H1 (cell line): ENCODE measurements around the gene EPB41L1. TPM values are rescaled to one million over a fixed set of nuclear protein-coding genes. Genes with fewer than 3 reads are reported as not detected.

Experiments
- CTCF ChIA-PET: fragments of 300-600 bp; sonication (Branson Sonifier 250); formaldehyde crosslinking; loops from one replicate; lab custom pipeline; 2021; ENCODE audit not compliant: partially characterized antibody; lab: Charles Lee
- POLR2A ChIA-PET: fragments of 300-600 bp; sonication (Branson Sonifier 250); formaldehyde crosslinking; loops from one replicate; lab custom pipeline; 2021; ENCODE audit warnings: inconsistent platforms; ENCODE audit not compliant: partially characterized antibody; lab: Charles Lee
- DNase-seq, 2 experiments: peaks; one replicate each; pipeline versions ENCODE4 v3.0.0 to v3.0.0-alpha.2; 2010 to 2022; ENCODE audit warnings: low spot score in 2 of 2, low read depth in 1 of 2, mixed read lengths in 1 of 2
- FAIRE-seq: peaks from 2 replicates; lab custom pipeline; 2011; peaks lifted over from hg19 to GRCh38; lab: Jason Lieb, UNC
- H2AFZ ChIP-seq: 2 replicates; pipeline ENCODE4 v1.8.1; 2012; ENCODE audit warnings: low read length, inconsistent platforms
- H2AK5ac ChIP-seq: 2 replicates; pipeline ENCODE4 v1.6.1; 2013; ENCODE audit warnings: low read depth, low read length
- H2BK120ac ChIP-seq: replicated peaks from 2 replicates; pipeline ENCODE3; 2013; ENCODE audit warnings: low read depth, low read length, inconsistent platforms
- H2BK12ac ChIP-seq: 2 replicates; pipeline ENCODE4 v1.6.1; 2013; ENCODE audit warnings: low read depth, low read length
- H2BK15ac ChIP-seq: 2 replicates; pipeline ENCODE4 v1.6.1; 2013; ENCODE audit warnings: low read length
- H2BK20ac ChIP-seq: 2 replicates; pipeline ENCODE4 v1.6.1; 2013; ENCODE audit warnings: low read length
- H2BK5ac ChIP-seq: 2 replicates; pipeline ENCODE4 v1.6.1; 2013; ENCODE audit warnings: low read depth, low read length
- H3K14ac ChIP-seq: 2 replicates; pipeline ENCODE4 v1.6.1; 2013; ENCODE audit warnings: inconsistent platforms; ENCODE audit not compliant: insufficient read length
- H3K18ac ChIP-seq: 2 replicates; pipeline ENCODE4 v1.6.1; 2013; ENCODE audit warnings: low read length; ENCODE audit errors: extremely low read depth
- H3K23ac ChIP-seq: 2 replicates; pipeline ENCODE4 v1.6.1; 2013; ENCODE audit warnings: inconsistent platforms; ENCODE audit not compliant: insufficient read length
- H3K23me2 ChIP-seq: 2 replicates; pipeline ENCODE4 v1.6.1; 2013; ENCODE audit warnings: low read depth, low read length
- H3K27ac ChIP-seq: 2 replicates; pipeline ENCODE4 v1.6.1; 2011; ENCODE audit warnings: low read depth, low read length, inconsistent platforms
- H3K27me3 ChIP-seq, 4 experiments: replicated peaks in 1 of 4; 1 replicate in 1 of 4; 2 replicates in 3 of 4; pipeline versions ENCODE4 v1.6.1 to v1.8.1; 2011 to 2013; ENCODE audit warnings: low read length in 3 of 4, mild to moderate bottlenecking in 3 of 4, inconsistent platforms in 2 of 4, mixed read lengths in 2 of 4, moderate library complexity in 1 of 4; ENCODE audit not compliant: control insufficient read depth in 3 of 4, insufficient read depth in 3 of 4; ENCODE audit errors: extremely low read depth in 1 of 4
- H3K36me3 ChIP-seq, 4 experiments: 2 replicates each; pipeline versions ENCODE4 v1.6.1 to v1.8.1; 2011 to 2013; ENCODE audit warnings: mild to moderate bottlenecking in 4 of 4, low read length in 3 of 4, moderate library complexity in 2 of 4, control low read depth in 1 of 4, inconsistent platforms in 1 of 4; ENCODE audit not compliant: insufficient read depth in 4 of 4, control insufficient read depth in 2 of 4
- H3K4ac ChIP-seq: replicated peaks from 2 replicates; pipeline ENCODE3; 2013; ENCODE audit warnings: low read length, low read depth, mixed read lengths, inconsistent platforms; ENCODE audit not compliant: insufficient read length
- H3K4me1 ChIP-seq, 4 experiments: replicated peaks in 1 of 4; 1 replicate in 1 of 4; 2 replicates in 3 of 4; pipeline versions ENCODE4 v1.6.1 to v1.8.1; 2011 to 2013; ENCODE audit warnings: low read length in 3 of 4, inconsistent platforms in 2 of 4, mixed read lengths in 1 of 4; ENCODE audit not compliant: insufficient read depth in 4 of 4, control insufficient read depth in 3 of 4
- H3K4me2 ChIP-seq, 2 experiments: 2 replicates each; pipeline versions ENCODE4 v1.6.1 to v1.8.1; 2011 to 2013; ENCODE audit warnings: low read depth in 2 of 2, low read length in 2 of 2, control low read depth in 1 of 2, inconsistent platforms in 1 of 2, mild to moderate bottlenecking in 1 of 2; ENCODE audit not compliant: insufficient read depth in 1 of 2
- H3K4me3 ChIP-seq, 4 experiments: fragments of 200-600, 300-600 bp in 1 of 4; sonication (generic), shearing (Covaris generic), sonication (Bioruptor Twin) in 1 of 4; 2 replicates each; pipeline versions ENCODE4 v1.5.1 to v1.8.1; 2011 to 2016; ENCODE audit warnings: low read length in 4 of 4, low read depth in 3 of 4, control low read depth in 2 of 4, inconsistent platforms in 2 of 4, mild to moderate bottlenecking in 2 of 4, mixed read lengths in 1 of 4, moderate library complexity in 1 of 4; ENCODE audit not compliant: insufficient read depth in 2 of 4; ENCODE audit errors: extremely low read depth in 1 of 4
- H3K56ac ChIP-seq: replicated peaks from 2 replicates; pipeline ENCODE3; 2013; ENCODE audit warnings: low read depth, mild to moderate bottlenecking, mixed read lengths, low read length, inconsistent platforms; ENCODE audit not compliant: insufficient read length
- H3K79me1 ChIP-seq: 2 replicates; pipeline ENCODE4 v1.6.1; 2013; ENCODE audit warnings: low read depth, low read length, control low read depth
- H3K79me2 ChIP-seq, 2 experiments: 2 replicates each; pipeline versions ENCODE4 v1.6.1 to v1.8.1; 2012 to 2013; ENCODE audit warnings: low read length in 2 of 2, mild to moderate bottlenecking in 2 of 2, inconsistent platforms in 1 of 2; ENCODE audit not compliant: insufficient read depth in 2 of 2, control insufficient read depth in 1 of 2
- H3K9ac ChIP-seq, 4 experiments: replicated peaks in 1 of 4; 1 replicate in 1 of 4; 2 replicates in 3 of 4; pipeline versions ENCODE4 v1.6.1 to v1.8.1; 2011 to 2013; ENCODE audit warnings: low read depth in 3 of 4, low read length in 3 of 4, control low read depth in 2 of 4, mild to moderate bottlenecking in 2 of 4, moderate library complexity in 2 of 4, inconsistent platforms in 1 of 4; ENCODE audit errors: extremely low read depth in 1 of 4
- H3K9me3 ChIP-seq, 2 experiments: 2 replicates each; pipeline versions ENCODE4 v1.6.1 to v1.8.1; 2012 to 2013; ENCODE audit warnings: mild to moderate bottlenecking in 2 of 2, moderate library complexity in 2 of 2, control low read depth in 1 of 2, inconsistent platforms in 1 of 2, low read depth in 1 of 2, low read length in 1 of 2, mixed read lengths in 1 of 2; ENCODE audit not compliant: insufficient read depth in 2 of 2
- H4K20me1 ChIP-seq, 2 experiments: replicated peaks in 1 of 2; 2 replicates each; pipeline versions ENCODE3 to v1.8.1; 2011 to 2013; ENCODE audit warnings: inconsistent platforms in 2 of 2, low read length in 2 of 2, mild to moderate bottlenecking in 1 of 2; ENCODE audit not compliant: insufficient read depth in 2 of 2, control insufficient read depth in 1 of 2
- H4K5ac ChIP-seq: 2 replicates; pipeline ENCODE4 v1.6.1; 2013; ENCODE audit warnings: low read length, low read depth, mixed read lengths, inconsistent platforms; ENCODE audit not compliant: insufficient read length
- H4K8ac ChIP-seq: 2 replicates; pipeline ENCODE4 v1.8.0; 2013; ENCODE audit warnings: mild to moderate bottlenecking, moderate library complexity, low read length, inconsistent platforms; ENCODE audit not compliant: insufficient read depth; ENCODE audit errors: extremely low read depth
- H4K91ac ChIP-seq: replicated peaks from 2 replicates; pipeline ENCODE3; 2013; ENCODE audit warnings: low read length, mixed read lengths, inconsistent platforms; ENCODE audit not compliant: insufficient read length
- ATF2 ChIP-seq: IDR thresholded peaks from 2 replicates; pipeline ENCODE4 v1.6.1; 2012; ENCODE audit warnings: low read length, inconsistent platforms
- CBX8 ChIP-seq: fragments of 300-800, 300-1000 bp; sonication (generic); IDR thresholded peaks from 2 replicates; pipeline ENCODE4 v1.7.1; 2016; ENCODE audit warnings: low read depth, low read length, borderline replicate concordance
- POLR2AphosphoS5 ChIP-seq: IDR thresholded peaks from 2 replicates; pipeline ENCODE4 v1.6.1; 2011; ENCODE audit warnings: low read depth, low read length
- RNF2 ChIP-seq: fragments of 200-900, 300-1000 bp; sonication (generic); IDR thresholded peaks from 2 replicates; pipeline ENCODE4 v1.7.1; 2016; ENCODE audit warnings: borderline replicate concordance, low read depth, mild to moderate bottlenecking, antibody characterized with exemption, low read length; ENCODE audit not compliant: poor library complexity, severe bottlenecking; ENCODE audit errors: missing control alignments
- SAP30 ChIP-seq: fragments of 300-600 bp; sonication (generic); IDR thresholded peaks from 2 replicates; pipeline ENCODE4 v1.7.1; 2012; ENCODE audit warnings: low read length, moderate library complexity, mild to moderate bottlenecking, inconsistent platforms; ENCODE audit not compliant: insufficient read depth, insufficient replicate concordance
- SIN3A ChIP-seq, 2 experiments: IDR thresholded peaks in 1 of 2; conservative IDR thresholded peaks in 1 of 2; 2 replicates each; pipeline ENCODE4 v1.6.1; 2011 to 2012; ENCODE audit warnings: low read length in 2 of 2, improper control_type of control experiment in 1 of 2, low read depth in 1 of 2, mild to moderate bottlenecking in 1 of 2
- SP1 ChIP-seq: IDR thresholded peaks from 2 replicates; pipeline ENCODE4 v1.6.1; 2011; ENCODE audit warnings: low read depth, low read length
- TCF12 ChIP-seq: IDR thresholded peaks from 2 replicates; pipeline ENCODE4 v1.6.1; 2011; ENCODE audit warnings: low read depth, mild to moderate bottlenecking, low read length
- TEAD4 ChIP-seq: IDR thresholded peaks from 2 replicates; pipeline ENCODE4 v1.6.1; 2012; ENCODE audit warnings: low read depth, low read length, inconsistent platforms, mixed read lengths
- WGBS, 2 experiments: shearing (Covaris generic) in 1 of 2; methylation state at CpG; one replicate each; pipeline versions ENCODE4 v1.1.6 to v1.1.7; 2013 to 2015; ENCODE audit warnings: low lambda C conversion rate in 2 of 2, mixed read lengths in 2 of 2, inconsistent platforms in 1 of 2, low coverage in 1 of 2, missing lambda C conversion rate in 1 of 2; ENCODE audit not compliant: insufficient replicate concordance in 2 of 2, insufficient coverage in 1 of 2, insufficient read length in 1 of 2; ENCODE audit errors: extremely low coverage in 1 of 2, missing lambda C conversion rate in 1 of 2; 5-methylcytosine and 5-hydroxymethylcytosine counted together
- polyA plus RNA-seq, 7 experiments: library from polyadenylated mRNA; depleted of rRNA in 3 of 7; stranded (reverse) in 5 of 7; unstranded in 2 of 7; fragments of >200 nt in 5 of 7; fragments of 200-250 nt in 2 of 7; gene quantifications; 1 replicate in 5 of 7; 2 replicates in 1 of 7; 4 replicates in 1 of 7; pipeline versions ENCODE4 v1.2.1 to v1.2.3, GENCODE V29; 2011 to 2013; ENCODE audit warnings: missing spikeins in 2 of 7, mixed read lengths in 2 of 7
- total RNA-seq: library from RNA; stranded (reverse); fragmentation: NEBNext Ultra II Directional; extraction: Animal tissue kit (Norgen Biotek cat#: 25700); gene quantifications from 2 replicates; pipeline ENCODE4 v1.2.1, GENCODE V29; 2021

The EPB41L1 gene
- total and polyA plus RNA-seq, 2 of the 8 experiments (the other 6 are each of a cell fraction or from before 2014, with no cell fraction given), result 14.8 to 36.0 TPM

GRCh38 chr20:36179170-36179945 is 24.8 kb downstream of the EPB41L1 start:
- no peak overlapping the region for H3K9ac ChIP-seq
- no peak overlapping the region for H2BK120ac ChIP-seq
- ChIA-PET POLR2A (no interaction called here), CTCF (interaction anchor here (1.6 to 2.8 kb wide), 4 partner anchors 18 to 189 kb away, joined by 4 to 10 read pairs (median 7); no protein-coding TSS in a partner anchor)
- no peaks in the 10 kb centered on the region for H3K23me2 ChIP-seq
- 66% methylated on average over 9 of the region's 9 CpGs; no CpG with 5 or more reads in 1 of the 2 experiments for WGBS, 2 experiments
- no peak overlapping the region for H4K8ac ChIP-seq
- H2AFZ ChIP-seq, result no peak overlapping the region
- no peaks in the 10 kb centered on the region for H3K79me2 ChIP-seq
- no peak overlapping the region for H2BK20ac ChIP-seq
- no peaks in the 10 kb centered on the region; a peak in 1 of 7 replicates for H3K27me3 ChIP-seq
- H3K36me3 ChIP-seq, result no peaks in the 10 kb centered on the region; a peak in 2 of 8 replicates
- H4K5ac ChIP-seq, result no peak overlapping the region
- peaks cover 2 to 7% of the 10 kb centered on the region in 2 experiments for H4K20me1 ChIP-seq
- no peak overlapping the region for H3K4ac ChIP-seq
- H3K79me1 ChIP-seq, result peaks cover 2% of the 10 kb centered on the region; the same call in 1 of the 2 replicates
- no peak overlapping the region for H3K14ac ChIP-seq
- H3K27ac ChIP-seq, result no peak overlapping the region
- no peak overlapping the region for H3K18ac ChIP-seq
- FAIRE-seq, result no peak
- no peak overlapping the region for H3K4me3 ChIP-seq
- H2AK5ac ChIP-seq, result no peak overlapping the region
- no peaks in the 10 kb centered on the region for H3K4me1 ChIP-seq
- peak in 1 of 2 experiments; percentile 57 for DNase-seq
- no peak overlapping the region for H2BK12ac ChIP-seq
- H4K91ac ChIP-seq, result no peak overlapping the region
- no peak overlapping the region for H3K56ac ChIP-seq
- H3K4me2 ChIP-seq, result no peak overlapping the region
- no peaks in the 10 kb centered on the region for H3K9me3 ChIP-seq
- no peak overlapping the region for H3K23ac ChIP-seq
- no peak overlapping the region for H2BK15ac ChIP-seq
- H2BK5ac ChIP-seq, result no peak overlapping the region
- TF ChIP-seq RNF2 (no peak), SP1 (peak; percentile 29; the same call in 1 of the 2 replicates), CBX8 (no peak), TEAD4 (peak; percentile 36; the same call in 1 of the 2 replicates), POLR2AphosphoS5 (no peak), TCF12 (0 out of 2 replicates have a peak, but pooled peaks have one; percentile 47), SIN3A (conservative IDR thresholded peaks at IDR 0.05 in 1 of 2, IDR thresholded peaks at IDR 0.05 in 1 of 2; ENCODE audit: low read depth in 1 of 2, low read length in 2 of 2) (peak; percentile 98 to 99), SAP30 (peak; percentile 64), ATF2 (no peak)
